ENCODE data around the gene CAGE1. TPM values are rescaled to one million over a fixed set of nuclear protein-coding genes. Genes with fewer than 3 reads are reported as not detected.
A peak's percentile ranks its signal among the peaks of the same experiment; 100 is the strongest.

CAGE1 gene
- total RNA-seq, 4 donors from 2014 or later: not detected

DNA sequence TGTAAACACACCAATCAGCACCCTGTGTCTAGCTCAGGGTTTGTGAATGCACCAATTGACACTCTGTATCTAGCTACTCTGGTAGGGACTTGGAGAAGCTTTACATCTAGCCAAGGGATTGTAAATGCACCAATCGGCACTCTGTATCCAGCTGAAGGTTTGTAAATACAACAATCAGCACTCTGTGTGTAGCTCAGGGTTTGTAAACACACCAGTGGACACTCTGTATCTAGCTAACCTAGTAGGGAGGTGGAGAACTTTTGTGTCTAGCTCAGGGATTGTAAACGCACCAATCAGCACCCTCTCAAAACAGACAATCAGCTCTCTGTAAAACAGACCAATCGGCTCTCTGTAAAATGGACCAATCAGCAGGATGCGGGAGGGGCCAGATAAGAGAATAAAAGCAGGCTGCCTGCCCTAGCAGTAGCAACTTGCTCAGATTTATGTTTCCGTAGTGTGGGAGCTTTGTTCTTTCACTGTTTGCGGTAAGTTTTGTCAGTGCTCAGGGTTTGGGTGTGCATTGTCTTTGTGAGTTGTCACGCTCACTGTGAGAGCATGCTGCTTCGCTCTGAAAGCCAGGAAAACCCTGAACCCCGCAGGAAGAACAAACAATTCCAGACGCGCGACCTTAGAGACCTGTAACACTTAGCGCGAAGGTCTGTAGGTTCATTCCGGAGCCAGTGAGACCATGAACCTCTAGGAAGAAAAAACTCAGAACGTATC, 37.1 kb upstream of the CAGE1 start:
- no peak for ATAC-seq
- H3K4me3 ChIP-seq: no peak overlapping the region
- H3K4me1 ChIP-seq: no peaks in the 10 kb centered on the region
- no peak overlapping the region for H3K27ac ChIP-seq
- no peaks in the 10 kb centered on the region for H3K9me3 ChIP-seq
- no peaks in the 10 kb centered on the region for H3K36me3 ChIP-seq
- TF ChIP-seq, protein P1, sequence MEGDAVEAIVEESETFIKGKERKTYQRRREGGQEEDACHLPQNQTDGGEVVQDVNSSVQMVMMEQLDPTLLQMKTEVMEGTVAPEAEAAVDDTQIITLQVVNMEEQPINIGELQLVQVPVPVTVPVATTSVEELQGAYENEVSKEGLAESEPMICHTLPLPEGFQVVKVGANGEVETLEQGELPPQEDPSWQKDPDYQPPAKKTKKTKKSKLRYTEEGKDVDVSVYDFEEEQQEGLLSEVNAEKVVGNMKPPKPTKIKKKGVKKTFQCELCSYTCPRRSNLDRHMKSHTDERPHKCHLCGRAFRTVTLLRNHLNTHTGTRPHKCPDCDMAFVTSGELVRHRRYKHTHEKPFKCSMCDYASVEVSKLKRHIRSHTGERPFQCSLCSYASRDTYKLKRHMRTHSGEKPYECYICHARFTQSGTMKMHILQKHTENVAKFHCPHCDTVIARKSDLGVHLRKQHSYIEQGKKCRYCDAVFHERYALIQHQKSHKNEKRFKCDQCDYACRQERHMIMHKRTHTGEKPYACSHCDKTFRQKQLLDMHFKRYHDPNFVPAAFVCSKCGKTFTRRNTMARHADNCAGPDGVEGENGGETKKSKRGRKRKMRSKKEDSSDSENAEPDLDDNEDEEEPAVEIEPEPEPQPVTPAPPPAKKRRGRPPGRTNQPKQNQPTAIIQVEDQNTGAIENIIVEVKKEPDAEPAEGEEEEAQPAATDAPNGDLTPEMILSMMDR (IDR thresholded peaks at IDR 0.05): no peak
- TF ChIP-seq POLR2AphosphoS5 (IDR thresholded peaks at IDR 0.05) (no peak), EP300 (IDR thresholded peaks at IDR 0.05) (no peak), POLR2A (IDR thresholded peaks at IDR 0.05) (no peak)
- peaks cover 8% of the 10 kb centered on the region for H3K27me3 ChIP-seq
- 79% methylated on average over 16 of the region's 16 CpGs; no CpG with 5 or more reads in 1 of the 2 donors for WGBS, 2 donors (ENCODE audit: low coverage in 1 of 2)

DNA sequence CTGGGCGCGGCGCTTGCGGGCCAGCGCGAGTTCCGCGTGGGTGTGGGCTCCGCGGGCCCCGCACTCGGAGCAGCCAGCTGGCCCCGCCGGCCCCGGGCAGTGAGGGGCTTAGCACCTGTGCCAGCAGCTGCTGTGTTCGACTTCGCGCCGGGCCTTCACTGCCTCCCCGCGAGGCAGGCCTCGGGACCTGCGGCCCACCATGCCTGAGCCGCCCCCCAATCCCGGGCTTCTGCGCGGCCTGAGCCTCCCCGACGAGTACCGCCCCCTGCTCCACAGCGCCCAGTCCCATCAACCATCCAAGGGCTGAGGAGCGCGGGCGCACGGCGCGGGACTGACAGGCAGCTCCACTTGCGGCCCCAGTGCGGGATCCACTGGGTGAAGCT, 36.3 kb upstream of the CAGE1 start:
- no peak for TF ChIP-seq POLR2AphosphoS5 (IDR thresholded peaks at IDR 0.05)
- no peak for TF ChIP-seq EP300 (IDR thresholded peaks at IDR 0.05)
- TF ChIP-seq POLR2A (IDR thresholded peaks at IDR 0.05): no peak
- TF ChIP-seq, protein P1 (IDR thresholded peaks at IDR 0.05): no peak
- no peak for ATAC-seq
- Histone ChIP-seq H3K36me3 (no peaks in the 10 kb centered on the region), H3K27ac (no peak overlapping the region), H3K4me1 (no peaks in the 10 kb centered on the region), H3K27me3 (no peaks in the 10 kb centered on the region), H3K9me3 (no peaks in the 10 kb centered on the region), H3K4me3 (no peak overlapping the region)
- no CpG with 5 or more reads among the region's 39 CpGs for WGBS, 2 donors (ENCODE audit: low coverage in 1 of 2)

- no peaks in the 10 kb centered on the region for H3K27me3 ChIP-seq
- ATAC-seq: peak; percentile 36
- H3K36me3 ChIP-seq: peaks cover 0 to 2% of the 10 kb centered on the region in 2 donors
- H3K4me3 ChIP-seq: no peak overlapping the region
- no peaks in the 10 kb centered on the region for H3K9me3 ChIP-seq
- TF ChIP-seq, protein P1 (IDR thresholded peaks at IDR 0.05): peak in 1 of 4 experiments; percentile 24
- TF ChIP-seq EP300 (IDR thresholded peaks at IDR 0.05): no peak
- TF ChIP-seq POLR2AphosphoS5 (IDR thresholded peaks at IDR 0.05): no peak
- no peak for TF ChIP-seq POLR2A (IDR thresholded peaks at IDR 0.05)
- H3K27ac ChIP-seq: no peak overlapping the region
- WGBS, 2 donors (ENCODE audit: low coverage in 1 of 2): 60 to 75% methylated on average over 7 to 11 of the region's 25 CpGs
- no peaks in the 10 kb centered on the region for H3K4me1 ChIP-seq
Measured at GRCh38 chr6:7424967-7425807, 35.6 kb upstream of the CAGE1 start.

GRCh38 chr6:7424058-7424457, 34.5 kb upstream of the CAGE1 start:
- Histone ChIP-seq H3K27ac (no peak overlapping the region), H3K36me3 (peaks cover 0 to 9% of the 10 kb centered on the region in 2 donors), H3K9me3 (no peaks in the 10 kb centered on the region), H3K4me3 (no peak overlapping the region), H3K4me1 (no peaks in the 10 kb centered on the region), H3K27me3 (no peaks in the 10 kb centered on the region)
- TF ChIP-seq POLR2A (IDR thresholded peaks at IDR 0.05): no peak
- no peak for TF ChIP-seq EP300 (IDR thresholded peaks at IDR 0.05)
- TF ChIP-seq, protein P1 (IDR thresholded peaks at IDR 0.05): no peak
- TF ChIP-seq POLR2AphosphoS5 (IDR thresholded peaks at IDR 0.05): no peak
- WGBS, 2 donors (ENCODE audit: low coverage in 1 of 2): 85 to 88% methylated on average over 5 of the region's 5 CpGs
- no peak for ATAC-seq
